GM12878 (cell line): ENCODE measurements around the gene UBE3C. TPM values are rescaled to one million over a fixed set of nuclear protein-coding genes. Genes with fewer than 3 reads are reported as not detected.

Experiments used
- MAX ChIP-seq: IDR thresholded peaks from 2 replicates; pipeline ENCODE4 v1.6.1; 2012; ENCODE audit warnings: low read depth, low read length, improper control_type of control experiment
- PRDM15 ChIP-seq: fragments of 450-650 bp; formaldehyde crosslinking; IDR thresholded peaks from 2 replicates; pipeline ENCODE4 v1.4.0; 2020; ENCODE audit warnings: mild to moderate bottlenecking, moderate library complexity
- SMC3 ChIP-seq: IDR thresholded peaks from 2 replicates; pipeline ENCODE4 v1.6.1; 2011; ENCODE audit warnings: low read length, improper control_type of control experiment, borderline replicate concordance
- polyA plus RNA-seq, 11 experiments: library from polyadenylated mRNA; depleted of rRNA in 4 of 11; unstranded in 6 of 11; stranded (reverse) in 5 of 11; fragments of >200 nt; fragmentation: Nextera tagmentation in 4 of 11; fragmentation: Illumina TruSeq in 1 of 11; extraction: Ambion mirVana in 4 of 11; extraction: Trizol in 1 of 11; gene quantifications; 1 replicate in 1 of 11; 2 replicates in 10 of 11; pipeline versions ENCODE4 v1.2.1 to v1.2.3, GENCODE V29; 2011 to 2016; ENCODE audit warnings: inconsistent platforms in 2 of 11, missing spikeins in 2 of 11, low read depth in 1 of 11
- total RNA-seq, 4 experiments: library from RNA; depleted of rRNA in 3 of 4; stranded (reverse); fragments of >200 nt in 3 of 4; fragmentation: Illumina TruSeq in 1 of 4; extraction: Trizol in 1 of 4; gene quantifications; 2 replicates each; pipeline versions ENCODE4 v1.2.1 to v1.2.3, GENCODE V29; 2013 to 2021
- TF ChIP-seq, protein P1 (sequence below): fragments of 450-650 bp; IDR thresholded peaks from 2 replicates; pipeline ENCODE4 v1.6.1; 2018; ENCODE audit warnings: mild to moderate bottlenecking, low read depth, moderate library complexity; ENCODE audit not compliant: partially characterized antibody

UBE3C gene
- total and polyA plus RNA-seq, 10 of the 15 experiments (the other 5 are each of a cell fraction or from before 2014, with no cell fraction given) = 7.9 to 65.9 (median 45.2) TPM

DNA sequence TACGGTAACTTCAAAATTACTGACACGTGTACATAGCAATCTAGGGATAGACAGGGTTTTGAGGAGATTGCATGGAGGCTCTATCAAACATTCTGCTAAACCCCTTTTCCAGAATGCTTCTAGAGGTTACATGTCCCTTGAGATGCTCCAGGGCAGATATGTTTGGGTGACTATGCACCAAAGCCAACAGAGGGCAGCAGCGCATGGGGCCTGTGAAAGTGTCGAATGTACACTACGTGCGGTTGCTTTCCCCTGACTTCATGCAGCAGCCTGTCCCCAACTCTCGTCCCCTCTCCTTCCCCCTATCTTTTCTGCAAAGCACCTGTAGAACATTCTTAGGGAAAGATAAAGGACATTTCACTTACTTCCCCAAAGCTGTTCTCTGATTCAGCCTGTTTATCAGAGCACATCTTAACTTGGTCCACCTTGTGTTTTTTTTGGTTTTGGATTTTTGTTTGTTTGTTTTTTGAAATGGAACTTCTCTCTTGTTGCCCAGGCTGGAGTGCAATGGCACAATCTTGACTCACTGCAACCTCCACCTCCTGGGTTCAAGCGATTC lies 90.2 kb downstream of the UBE3C start (continued):
- no peak for TF ChIP-seq PRDM15 (CRISPR knock-in tag)
- no peak for TF ChIP-seq MAX
- TF ChIP-seq, protein P1, sequence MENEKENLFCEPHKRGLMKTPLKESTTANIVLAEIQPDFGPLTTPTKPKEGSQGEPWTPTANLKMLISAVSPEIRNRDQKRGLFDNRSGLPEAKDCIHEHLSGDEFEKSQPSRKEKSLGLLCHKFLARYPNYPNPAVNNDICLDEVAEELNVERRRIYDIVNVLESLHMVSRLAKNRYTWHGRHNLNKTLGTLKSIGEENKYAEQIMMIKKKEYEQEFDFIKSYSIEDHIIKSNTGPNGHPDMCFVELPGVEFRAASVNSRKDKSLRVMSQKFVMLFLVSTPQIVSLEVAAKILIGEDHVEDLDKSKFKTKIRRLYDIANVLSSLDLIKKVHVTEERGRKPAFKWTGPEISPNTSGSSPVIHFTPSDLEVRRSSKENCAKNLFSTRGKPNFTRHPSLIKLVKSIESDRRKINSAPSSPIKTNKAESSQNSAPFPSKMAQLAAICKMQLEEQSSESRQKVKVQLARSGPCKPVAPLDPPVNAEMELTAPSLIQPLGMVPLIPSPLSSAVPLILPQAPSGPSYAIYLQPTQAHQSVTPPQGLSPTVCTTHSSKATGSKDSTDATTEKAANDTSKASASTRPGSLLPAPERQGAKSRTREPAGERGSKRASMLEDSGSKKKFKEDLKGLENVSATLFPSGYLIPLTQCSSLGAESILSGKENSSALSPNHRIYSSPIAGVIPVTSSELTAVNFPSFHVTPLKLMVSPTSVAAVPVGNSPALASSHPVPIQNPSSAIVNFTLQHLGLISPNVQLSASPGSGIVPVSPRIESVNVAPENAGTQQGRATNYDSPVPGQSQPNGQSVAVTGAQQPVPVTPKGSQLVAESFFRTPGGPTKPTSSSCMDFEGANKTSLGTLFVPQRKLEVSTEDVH = no peak
- TF ChIP-seq SMC3 = peak; percentile 13; the same call in 1 of the 2 replicates
